Measurements from ENCODE around the gene ARHGAP12. TPM values are rescaled to one million over a fixed set of nuclear protein-coding genes. Genes with fewer than 3 reads are reported as not detected.

Gene ARHGAP12
- total and polyA plus RNA-seq, 2 experiments from 2014 or later: 20.1 to 43.3 TPM

DNA sequence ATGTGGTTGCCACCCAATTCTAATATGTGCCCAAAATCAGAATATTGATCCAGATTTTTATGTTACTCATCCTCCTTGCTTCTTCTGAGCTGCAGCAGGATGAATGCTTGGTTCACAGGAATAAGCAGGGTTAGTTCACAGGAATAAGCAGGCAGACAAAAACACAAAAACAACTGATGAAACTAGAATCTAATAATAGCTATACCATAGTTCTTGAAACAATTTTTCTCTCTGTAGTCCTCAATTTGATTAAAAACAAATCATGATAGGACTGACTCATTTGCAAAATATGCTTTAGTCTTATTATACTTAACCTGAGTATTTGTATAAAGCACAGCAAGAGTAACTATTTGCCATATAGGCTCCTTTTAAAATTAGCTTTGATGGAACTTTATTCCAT, 24.4 kb upstream of the ARHGAP12 start:
- Histone ChIP-seq H3K4me1 (ENCODE audit: insufficient read depth) (peaks cover 13% of the 10 kb centered on the region), H3K79me2 (ENCODE audit: insufficient read depth) (no peaks in the 10 kb centered on the region), H3K4me2 (ENCODE audit: unreplicated experiment) (no peak overlapping the region), H3K27me3 (replicated peaks; ENCODE audit: insufficient read depth) (no peaks in the 10 kb centered on the region), H3K9me2 (ENCODE audit: insufficient read depth) (no peaks in the 10 kb centered on the region), H3K36me3 (ENCODE audit: low read depth) (no peaks in the 10 kb centered on the region), H3K9me3 (ENCODE audit: low read depth) (no peaks in the 10 kb centered on the region), H3K9ac (no peak overlapping the region), H3K27ac (no peak overlapping the region), H2AFZ (no peak overlapping the region), H3F3A (ENCODE audit: insufficient read depth) (no peaks in the 10 kb centered on the region), H3K4me3 (no peak overlapping the region), H4K20me1 (ENCODE audit: insufficient read depth) (no peaks in the 10 kb centered on the region)
- peak; percentile 27 for DNase-seq
- in situ Hi-C loops (cut with MboI): no loop called here
- TF ChIP-seq EZH2phosphoT487 (IDR thresholded peaks at IDR 0.05; ENCODE audit: insufficient read depth, low read depth) (no peak), EZH2 (IDR thresholded peaks at IDR 0.05; ENCODE audit: insufficient read depth, poor library complexity, severe bottlenecking) (no peak)

DNA sequence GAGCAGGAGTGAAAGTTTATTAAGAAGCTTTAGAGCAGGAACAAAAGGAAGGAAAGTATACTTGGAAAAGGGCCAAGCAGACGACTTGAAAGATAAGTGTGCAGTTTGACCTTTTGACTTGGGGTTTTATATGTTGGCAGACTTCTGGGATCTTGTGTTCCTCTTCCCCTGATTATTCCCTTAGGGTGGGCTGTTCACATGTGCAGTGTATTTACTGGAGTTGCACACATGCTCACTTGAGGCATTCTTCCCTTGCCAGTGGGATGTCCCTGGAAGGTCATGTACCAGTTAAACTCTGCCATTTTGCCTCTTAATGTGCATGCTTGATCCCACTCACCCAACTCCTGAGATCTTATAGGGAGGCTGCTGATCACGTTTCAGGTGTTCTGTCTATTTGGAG, 23.4 kb upstream of the ARHGAP12 start:
- no peaks in the 10 kb centered on the region for H3K36me3 ChIP-seq (ENCODE audit: low read depth)
- peaks cover 4% of the 10 kb centered on the region for H3F3A ChIP-seq (ENCODE audit: insufficient read depth)
- no peaks in the 10 kb centered on the region for H4K20me1 ChIP-seq (ENCODE audit: insufficient read depth)
- no peaks in the 10 kb centered on the region for H3K27me3 ChIP-seq (replicated peaks; ENCODE audit: insufficient read depth)
- H3K4me3 ChIP-seq: no peak overlapping the region
- no peak overlapping the region for H3K27ac ChIP-seq
- WGBS, 2 experiments (ENCODE audit: low coverage in 1 of 2, low lambda C conversion rate in 2 of 2, missing lambda C conversion rate in 2 of 2): 45 to 54% methylated on average over 2 of the region's 2 CpGs
- H2AFZ ChIP-seq: no peak overlapping the region
- H3K4me1 ChIP-seq (ENCODE audit: insufficient read depth): peaks cover 20% of the 10 kb centered on the region
- H3K79me2 ChIP-seq (ENCODE audit: insufficient read depth): no peaks in the 10 kb centered on the region
- no peak overlapping the region for H3K9ac ChIP-seq
- H3K4me2 ChIP-seq (ENCODE audit: unreplicated experiment): no peak overlapping the region
- H3K9me2 ChIP-seq (ENCODE audit: insufficient read depth): no peaks in the 10 kb centered on the region
- in situ Hi-C loops (cut with MboI): no loop called here
- DNase-seq: no peak
- no peaks in the 10 kb centered on the region for H3K9me3 ChIP-seq (ENCODE audit: low read depth)
- no peak for TF ChIP-seq EZH2phosphoT487 (IDR thresholded peaks at IDR 0.05; ENCODE audit: insufficient read depth, low read depth)
- TF ChIP-seq EZH2 (IDR thresholded peaks at IDR 0.05; ENCODE audit: insufficient read depth, poor library complexity, severe bottlenecking): no peak

DNA sequence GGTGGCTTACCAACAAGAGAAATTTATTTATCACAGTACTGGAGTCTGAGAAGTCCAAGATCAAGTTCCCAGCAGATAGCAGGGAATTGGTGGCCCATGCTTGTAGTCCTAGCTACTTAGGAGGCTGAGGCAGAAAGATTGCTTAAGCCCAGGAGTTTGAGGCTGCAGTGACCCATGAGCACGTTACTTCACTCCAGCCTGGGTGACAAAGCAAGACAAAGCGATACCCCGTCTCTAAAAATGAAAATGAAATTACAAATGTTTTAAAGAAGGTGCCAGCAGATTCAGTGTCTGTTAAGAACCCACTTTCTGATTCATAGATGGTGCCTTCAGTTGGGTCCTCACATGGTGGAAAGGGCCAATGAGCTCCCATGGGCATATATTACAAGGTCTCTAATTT, 20.6 kb upstream of the ARHGAP12 start:
- Histone ChIP-seq H3K4me1 (ENCODE audit: insufficient read depth) (peaks cover 36% of the 10 kb centered on the region), H3K9me2 (ENCODE audit: insufficient read depth) (no peaks in the 10 kb centered on the region), H3F3A (ENCODE audit: insufficient read depth) (peaks cover 18% of the 10 kb centered on the region), H3K79me2 (ENCODE audit: insufficient read depth) (no peaks in the 10 kb centered on the region), H3K27ac (no peak overlapping the region), H3K9ac (no peak overlapping the region), H3K4me3 (no peak overlapping the region), H3K36me3 (ENCODE audit: low read depth) (no peaks in the 10 kb centered on the region), H2AFZ (no peak overlapping the region), H3K27me3 (replicated peaks; ENCODE audit: insufficient read depth) (no peaks in the 10 kb centered on the region), H3K9me3 (ENCODE audit: low read depth) (no peaks in the 10 kb centered on the region), H3K4me2 (ENCODE audit: unreplicated experiment) (no peak overlapping the region), H4K20me1 (ENCODE audit: insufficient read depth) (no peaks in the 10 kb centered on the region)
- 93 to 97% methylated on average over 3 of the region's 3 CpGs for WGBS, 2 experiments (ENCODE audit: low coverage in 1 of 2, low lambda C conversion rate in 2 of 2, missing lambda C conversion rate in 2 of 2)
- no peak for DNase-seq
- TF ChIP-seq EZH2phosphoT487 (IDR thresholded peaks at IDR 0.05; ENCODE audit: insufficient read depth, low read depth) (no peak), EZH2 (IDR thresholded peaks at IDR 0.05; ENCODE audit: insufficient read depth, poor library complexity, severe bottlenecking) (no peak)
- in situ Hi-C loops (cut with MboI): no loop called here

DNA sequence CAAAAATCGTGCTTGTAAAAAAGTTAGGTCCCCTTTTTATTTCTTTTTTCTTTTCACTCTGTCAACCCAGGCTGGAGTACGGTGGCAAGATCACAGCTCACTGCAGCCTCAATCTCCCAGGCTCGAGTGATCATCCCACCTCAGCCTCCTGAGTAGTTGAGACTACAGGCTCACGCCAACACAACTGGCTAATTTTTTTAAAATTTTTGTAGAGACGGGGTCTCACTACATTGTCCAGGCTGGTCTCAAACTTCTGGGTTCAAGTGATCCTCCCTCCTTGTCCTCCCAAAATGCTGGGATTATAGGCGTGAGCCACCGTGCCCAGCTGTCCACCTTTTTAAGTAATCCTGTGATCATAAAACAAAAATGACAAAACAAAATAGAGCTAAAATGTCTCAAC, 19.4 kb upstream of the ARHGAP12 start:
- Histone ChIP-seq H3K27ac (peak overlapping the region; percentile 73), H4K20me1 (ENCODE audit: insufficient read depth) (no peaks in the 10 kb centered on the region), H3K4me1 (ENCODE audit: insufficient read depth) (peaks cover 36% of the 10 kb centered on the region), H3K9ac (peak overlapping the region; percentile 54), H3F3A (ENCODE audit: insufficient read depth) (peaks cover 21% of the 10 kb centered on the region), H3K36me3 (ENCODE audit: low read depth) (no peaks in the 10 kb centered on the region), H2AFZ (peak overlapping the region; percentile 48), H3K79me2 (ENCODE audit: insufficient read depth) (no peaks in the 10 kb centered on the region), H3K4me3 (peak overlapping the region; percentile 54), H3K27me3 (replicated peaks; ENCODE audit: insufficient read depth) (no peaks in the 10 kb centered on the region), H3K4me2 (ENCODE audit: unreplicated experiment) (peak overlapping the region; percentile 42), H3K9me2 (ENCODE audit: insufficient read depth) (no peaks in the 10 kb centered on the region), H3K9me3 (ENCODE audit: low read depth) (no peaks in the 10 kb centered on the region)
- TF ChIP-seq EZH2phosphoT487 (IDR thresholded peaks at IDR 0.05; ENCODE audit: insufficient read depth, low read depth): no peak
- TF ChIP-seq EZH2 (IDR thresholded peaks at IDR 0.05; ENCODE audit: insufficient read depth, poor library complexity, severe bottlenecking): no peak
- DNase-seq: no peak
- in situ Hi-C loops (cut with MboI): no loop called here
- 26 to 27% methylated on average over 7 of the region's 7 CpGs for WGBS, 2 experiments (ENCODE audit: low coverage in 1 of 2, low lambda C conversion rate in 2 of 2, missing lambda C conversion rate in 2 of 2)
